ENCODE data around the gene ZFP36. TPM values are rescaled to one million over a fixed set of nuclear protein-coding genes. Genes with fewer than 3 reads are reported as not detected.

Gene ZFP36
- total and polyA plus RNA-seq, 2 of the 8 experiments (the other 6 are each of a cell fraction or from before 2014, with no cell fraction given): 4.0 to 10.9 TPM

GRCh38 chr19:39377373-39378362 is 29.0 kb upstream of the ZFP36 start:
- no peak overlapping the region for H3K4me3 ChIP-seq (ENCODE audit: extremely low read depth in 1 of 4, insufficient read depth in 2 of 4, low read depth in 3 of 4, low read length in 4 of 4)
- peaks cover 43 to 80% (median 65%) of the 10 kb centered on the region in 4 experiments for H3K36me3 ChIP-seq (ENCODE audit: control insufficient read depth in 2 of 4, insufficient read depth in 4 of 4, low read length in 3 of 4)
- ChIA-PET POLR2A (ENCODE audit: partially characterized antibody) (interaction anchor here (0.8 kb wide), 1 partner anchor 32 kb away, joined by 4 read pairs; no protein-coding TSS in a partner anchor), CTCF (ENCODE audit: partially characterized antibody) (no interaction called here)
- no peaks in the 10 kb centered on the region; the same call in 1 of the 2 replicates for H3K23me2 ChIP-seq (ENCODE audit: low read depth, low read length)
- H2AK5ac ChIP-seq (ENCODE audit: low read depth, low read length): no peak overlapping the region
- H2AFZ ChIP-seq (ENCODE audit: low read length): no peak overlapping the region
- no peak overlapping the region for H2BK15ac ChIP-seq (ENCODE audit: low read length)
- H2BK12ac ChIP-seq (ENCODE audit: low read depth, low read length): no peak overlapping the region
- no peak overlapping the region for H2BK5ac ChIP-seq (ENCODE audit: low read depth, low read length)
- no peak overlapping the region for H3K27ac ChIP-seq (ENCODE audit: low read depth, low read length)
- WGBS, 2 experiments (ENCODE audit: extremely low coverage in 1 of 2, insufficient coverage in 1 of 2, insufficient read length in 1 of 2, insufficient replicate concordance in 2 of 2, low coverage in 1 of 2, low lambda C conversion rate in 2 of 2, missing lambda C conversion rate in 1 of 2): 89% methylated on average over 17 of the region's 18 CpGs; no CpG with 5 or more reads in 1 of the 2 experiments
- no peak overlapping the region for H3K14ac ChIP-seq (ENCODE audit: insufficient read length)
- no peaks in the 10 kb centered on the region for H3K79me2 ChIP-seq (ENCODE audit: control insufficient read depth in 1 of 2, insufficient read depth in 2 of 2, low read length in 2 of 2)
- peaks cover 9 to 14% of the 10 kb centered on the region in 2 experiments for H4K20me1 ChIP-seq (replicated peaks in 1 of 2; ENCODE audit: control insufficient read depth in 1 of 2, insufficient read depth in 2 of 2, low read length in 2 of 2)
- no peak overlapping the region for H2BK120ac ChIP-seq (replicated peaks; ENCODE audit: low read depth, low read length)
- FAIRE-seq: no peak
- H3K27me3 ChIP-seq (replicated peaks in 1 of 4; ENCODE audit: control insufficient read depth in 3 of 4, extremely low read depth in 1 of 4, insufficient read depth in 3 of 4, low read length in 3 of 4): no peaks in the 10 kb centered on the region
- H3K9me3 ChIP-seq (ENCODE audit: insufficient read depth in 2 of 2, low read depth in 1 of 2, low read length in 1 of 2): no peaks in the 10 kb centered on the region
- H3K9ac ChIP-seq (replicated peaks in 1 of 4; ENCODE audit: extremely low read depth in 1 of 4, low read depth in 3 of 4, low read length in 3 of 4): no peak overlapping the region
- H3K4me2 ChIP-seq (ENCODE audit: insufficient read depth in 1 of 2, low read depth in 2 of 2, low read length in 2 of 2): no peak overlapping the region
- no peak for DNase-seq (ENCODE audit: low read depth in 1 of 2, low spot score in 2 of 2)
- no peak overlapping the region for H3K4ac ChIP-seq (replicated peaks; ENCODE audit: insufficient read length, low read depth, low read length)
- H4K8ac ChIP-seq (ENCODE audit: extremely low read depth, insufficient read depth, low read length): no peak overlapping the region
- no peak overlapping the region for H3K23ac ChIP-seq (ENCODE audit: insufficient read length)
- no peak overlapping the region for H4K5ac ChIP-seq (ENCODE audit: insufficient read length, low read depth, low read length)
- H3K56ac ChIP-seq (replicated peaks; ENCODE audit: insufficient read length, low read depth, low read length): no peak overlapping the region
- no peaks in the 10 kb centered on the region; the same call in 1 of the 2 replicates for H3K79me1 ChIP-seq (ENCODE audit: low read depth, low read length)
- H4K91ac ChIP-seq (replicated peaks; ENCODE audit: insufficient read length, low read length): no peak overlapping the region
- no peaks in the 10 kb centered on the region for H3K4me1 ChIP-seq (replicated peaks in 1 of 4; ENCODE audit: control insufficient read depth in 3 of 4, insufficient read depth in 4 of 4, low read length in 3 of 4)
- no peak overlapping the region for H2BK20ac ChIP-seq (ENCODE audit: low read length)
- no peak overlapping the region for H3K18ac ChIP-seq (ENCODE audit: extremely low read depth, low read length)
- TF ChIP-seq KDM5A (IDR thresholded peaks at IDR 0.05; ENCODE audit: low read length) (no peak), SIX5 (IDR thresholded peaks at IDR 0.05; ENCODE audit: low read depth, low read length) (no peak), JUN (IDR thresholded peaks at IDR 0.05; ENCODE audit: low read depth, low read length) (no peak)

All from H1 (cell line).